ENCODE results near the gene MINDY1. TPM values are rescaled to one million over a fixed set of nuclear protein-coding genes. Genes with fewer than 3 reads are reported as not detected.

The MINDY1 gene
- total and polyA plus RNA-seq, 9 of the 15 experiments (the other 6 are each of a cell fraction or from before 2014, with no cell fraction given): 0.49 to 11.0 (median 6.0) TPM

DNA sequence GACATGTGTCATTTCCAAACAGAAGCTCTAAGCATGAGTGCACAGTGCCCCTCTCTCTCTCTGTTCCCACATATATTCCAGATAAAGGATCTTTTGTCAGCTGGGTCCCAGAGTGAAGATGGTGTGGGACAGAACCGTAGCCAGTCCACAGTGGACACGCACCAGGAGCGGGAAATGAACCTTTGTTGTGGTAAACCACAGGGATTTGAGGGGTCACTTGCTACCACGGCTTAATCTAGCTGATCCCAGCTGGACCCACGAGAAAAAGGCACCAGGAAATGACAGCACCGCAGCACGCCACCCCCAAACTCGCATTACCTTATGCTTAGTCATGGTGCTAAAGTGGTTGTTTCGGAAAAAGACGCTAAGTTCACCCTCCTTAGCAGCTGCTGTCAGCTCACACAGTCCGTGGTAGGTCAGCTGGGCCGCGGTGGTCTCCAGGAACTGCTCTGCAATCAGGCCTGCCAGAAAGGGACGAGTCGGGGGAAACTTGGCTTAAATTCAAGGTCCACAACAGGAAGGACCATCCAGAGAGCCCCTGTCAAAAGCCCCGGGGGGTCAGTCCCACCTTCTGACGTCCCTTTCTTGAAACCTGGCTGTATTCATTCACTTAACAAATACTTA, 7.5 kb downstream of the MINDY1 start (continued):
- no peak for TF ChIP-seq PHTF2 (CRISPR knock-in tag; IDR thresholded peaks at IDR 0.05)
- no peak for TF ChIP-seq KLF16 (IDR thresholded peaks at IDR 0.05)
- peak; percentile 74; the same call in 1 of the 2 replicates for TF ChIP-seq JUN (IDR thresholded peaks at IDR 0.05; ENCODE audit: borderline replicate concordance, low read depth, low read length)
- TF ChIP-seq JUN (CRISPR knock-in tag; IDR thresholded peaks at IDR 0.05; ENCODE audit: borderline replicate concordance): no peak
- TF ChIP-seq ZNF197 (CRISPR knock-in tag; IDR thresholded peaks at IDR 0.05; ENCODE audit: low read depth): peak; percentile 86; the same call in 1 of the 2 replicates
- peak; percentile 65 for TF ChIP-seq CHD4 (IDR thresholded peaks at IDR 0.05; ENCODE audit: insufficient read depth, insufficient replicate concordance, low read depth, low read length, poor library complexity, severe bottlenecking)
- peak; percentile 94 for TF ChIP-seq LEF1 (IDR thresholded peaks at IDR 0.05)
- TF ChIP-seq ZNF644 (tag; IDR thresholded peaks at IDR 0.05; ENCODE audit: low read depth): 0 out of 2 replicates have a peak, but pooled peaks have one; percentile 26
- no peak for TF ChIP-seq TAF7 (tag; IDR thresholded peaks at IDR 0.05)
- TF ChIP-seq NFRKB (IDR thresholded peaks at IDR 0.05; ENCODE audit: low read depth): 0 out of 2 replicates have a peak, but pooled peaks have one; percentile 35
- TF ChIP-seq HMBOX1 (IDR thresholded peaks at IDR 0.05): peak; percentile 54; the same call in 1 of the 2 replicates

All from K562 (cell line).